Activated naive CD4-positive, alpha-beta T cell treated with anti-CD3 and anti-CD28 coated beads, Interleukin-2, amount 50 U/mL, for 16 hours (primary cell): ENCODE data around the gene FIGLA.

Experiments
- DNase-seq: peaks from one replicate; pipeline ENCODE4 v3.0.0-alpha.2; 2020

The FIGLA gene

DNA sequence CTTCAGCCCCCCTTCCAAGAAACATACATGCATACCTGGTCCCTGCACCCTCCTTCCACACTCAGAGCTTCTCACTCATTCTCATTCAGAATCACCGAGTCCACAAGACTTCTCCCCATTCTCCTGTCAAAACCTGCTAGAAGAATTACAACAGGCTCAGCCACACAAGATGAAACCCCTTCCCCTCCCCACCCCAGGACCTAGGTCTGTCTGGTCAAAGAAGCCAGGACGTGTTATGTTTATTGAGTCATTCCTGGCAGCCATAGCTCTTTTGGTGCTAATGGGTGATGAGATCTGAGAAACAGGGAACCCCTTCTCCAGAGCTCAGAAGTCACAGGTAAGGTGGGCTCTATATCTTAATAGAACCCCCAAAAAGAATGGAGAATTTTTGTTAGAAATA, 21.0 kb downstream of the FIGLA start:
- no peak for DNase-seq

DNA sequence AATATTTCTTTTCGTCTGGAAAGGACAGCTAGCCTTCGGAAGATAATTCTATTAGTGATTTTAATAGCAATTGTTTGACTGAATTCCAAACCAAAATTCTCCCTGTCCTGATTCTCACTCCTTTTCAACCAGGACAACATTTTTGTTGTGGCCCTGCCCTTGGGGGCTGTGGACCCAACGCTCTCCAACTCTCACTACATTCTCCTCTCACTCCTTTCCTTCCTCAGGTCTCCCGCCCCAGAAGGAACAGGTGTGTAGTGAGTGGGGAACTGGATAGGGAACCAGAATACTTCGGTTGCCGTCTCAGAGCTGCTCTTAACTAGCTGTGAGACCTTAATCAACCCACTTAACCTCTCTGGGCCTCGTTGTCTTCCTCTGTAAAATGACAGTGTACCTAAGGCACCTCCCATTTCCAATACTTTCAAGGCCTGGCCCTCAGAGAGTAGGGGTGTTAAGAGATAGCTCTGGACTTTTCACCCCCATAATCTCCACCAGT, 21.8 kb downstream of the FIGLA start:
- no peak for DNase-seq

DNA sequence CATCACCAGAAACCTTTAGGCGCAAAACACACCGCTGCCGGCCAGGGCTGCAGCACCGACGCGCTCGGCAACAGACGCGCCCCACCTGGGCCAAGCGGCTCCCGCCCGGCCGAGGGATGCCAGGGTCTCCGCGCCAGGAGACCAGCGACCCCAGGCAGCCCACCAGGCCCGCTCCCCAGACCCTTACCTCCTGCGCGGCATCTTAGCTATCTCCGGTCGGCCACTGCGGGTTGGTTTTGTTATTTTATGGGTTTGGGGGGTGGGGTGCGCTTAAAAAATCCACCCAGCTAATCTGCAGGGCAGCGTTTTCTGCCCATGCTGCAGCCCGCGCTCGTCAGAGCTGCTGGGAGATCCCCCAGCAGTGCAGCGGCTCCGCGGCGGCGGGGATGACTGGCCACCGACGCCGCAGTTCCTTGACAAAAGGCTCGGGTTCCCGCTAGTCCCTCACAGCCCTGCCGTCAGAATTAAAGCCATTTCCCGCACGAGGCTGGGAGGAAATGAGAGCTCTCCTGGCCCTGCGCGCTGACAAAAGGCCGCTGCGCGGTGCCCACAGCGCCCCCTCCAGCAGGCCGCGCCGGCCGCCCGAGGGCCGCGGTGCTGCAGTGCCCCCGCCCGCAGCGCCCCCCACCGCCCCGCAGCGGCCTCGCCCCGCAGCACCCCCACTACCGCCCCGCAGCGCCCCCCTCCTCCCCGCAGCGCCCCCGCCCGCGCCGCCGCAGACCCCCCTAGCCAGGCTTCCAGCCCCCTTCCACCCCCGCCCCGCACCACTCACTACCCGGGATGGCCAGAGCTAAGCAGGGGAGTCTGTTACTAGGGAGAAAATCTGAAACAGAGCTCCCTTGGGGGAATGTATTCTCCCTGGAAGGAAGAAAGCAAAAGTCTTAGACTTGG, 22.5 kb downstream of the FIGLA start, which contains the start of gene ADD2:
Gene ADD2 (minus strand): TSS at position 502 of the 891 bp plus-strand sequence. CDS start 61,792 bp downstream, outside the sequence.
- DNase-seq: peak; percentile 58

DNA sequence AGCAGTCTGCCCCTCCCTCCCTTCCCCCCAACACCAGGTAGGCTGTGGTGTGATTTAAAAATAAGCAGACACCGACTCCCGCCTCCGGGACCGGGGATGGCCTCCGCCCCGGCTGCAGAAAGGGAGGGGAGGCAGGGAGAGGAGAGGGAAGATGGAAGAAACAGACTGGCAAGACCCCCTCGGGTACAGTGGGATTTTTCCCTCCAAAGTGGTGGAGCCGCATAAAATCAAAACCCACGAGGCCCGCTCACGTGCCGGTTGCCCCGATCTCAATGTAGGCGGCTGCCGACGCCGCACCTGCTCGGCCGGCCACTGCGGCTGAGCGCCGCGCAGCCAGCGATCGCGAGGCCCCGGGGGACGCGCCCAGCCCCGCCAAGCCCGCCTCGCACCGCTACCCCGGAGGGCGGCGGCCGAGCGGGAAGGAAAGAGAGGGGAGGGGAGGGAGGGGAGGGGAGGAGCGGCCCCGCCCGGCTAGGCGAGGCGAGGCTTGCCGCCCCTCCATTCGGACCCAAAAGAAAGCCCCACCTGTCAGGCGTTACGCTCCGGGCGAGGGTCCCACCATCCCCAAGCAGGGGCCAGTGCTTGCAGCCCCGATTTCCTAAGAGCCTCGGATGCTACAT, 23.3 kb downstream of the FIGLA start:
- peak; percentile 22 for DNase-seq

DNA sequence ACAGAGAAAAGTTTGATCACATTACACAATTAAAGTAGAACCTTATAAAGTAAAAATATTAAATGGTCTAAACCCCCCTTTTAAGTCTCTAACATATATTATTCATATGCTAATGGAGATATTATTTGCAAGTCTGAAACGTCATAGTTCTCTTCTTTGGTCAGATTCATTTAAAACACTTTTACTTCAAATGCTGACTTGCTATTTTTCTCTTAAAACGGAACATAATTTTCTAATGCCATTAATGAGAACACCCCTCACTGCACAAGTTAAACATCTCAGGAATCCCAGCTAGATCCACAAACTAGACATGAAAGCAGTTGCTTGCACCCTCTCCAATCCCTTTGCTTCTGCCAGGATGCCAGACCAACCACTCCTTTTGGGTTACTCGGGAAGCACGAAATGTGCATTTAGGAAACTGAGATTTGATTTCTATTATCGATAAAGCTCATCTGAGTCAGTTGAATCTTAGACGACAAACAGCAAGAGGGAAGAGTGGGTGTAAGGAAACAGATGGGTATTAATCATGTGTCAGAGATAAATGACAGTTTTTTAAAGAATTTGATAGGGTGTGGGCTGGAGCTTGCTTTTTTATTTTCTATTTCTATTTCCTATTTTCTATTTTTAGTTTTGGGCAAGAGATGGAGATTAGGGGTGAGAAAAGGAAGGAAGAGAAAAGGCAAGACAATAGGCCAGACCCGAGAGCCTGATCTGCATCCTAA, 23.9 kb downstream of the FIGLA start:
- DNase-seq: no peak

DNA sequence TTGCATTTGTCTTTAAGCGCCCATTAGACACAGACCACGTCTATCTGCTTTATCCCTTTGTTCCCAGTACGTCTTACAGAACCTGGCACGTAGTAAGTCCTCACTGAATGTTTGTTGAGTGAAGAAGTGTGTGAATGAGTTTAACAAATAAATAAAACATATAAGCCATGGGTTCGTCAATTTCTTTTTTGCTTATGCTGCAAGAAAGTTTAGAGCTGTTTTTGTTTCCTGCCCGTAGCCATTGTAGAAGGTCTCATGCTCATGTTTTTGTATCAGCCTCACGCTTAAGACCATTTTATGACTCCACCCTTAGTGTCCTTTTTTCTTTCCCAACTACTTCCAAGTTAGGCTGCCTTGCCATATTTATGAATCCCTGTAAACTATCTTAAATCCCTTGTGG, 24.9 kb downstream of the FIGLA start:
- no peak for DNase-seq

DNA sequence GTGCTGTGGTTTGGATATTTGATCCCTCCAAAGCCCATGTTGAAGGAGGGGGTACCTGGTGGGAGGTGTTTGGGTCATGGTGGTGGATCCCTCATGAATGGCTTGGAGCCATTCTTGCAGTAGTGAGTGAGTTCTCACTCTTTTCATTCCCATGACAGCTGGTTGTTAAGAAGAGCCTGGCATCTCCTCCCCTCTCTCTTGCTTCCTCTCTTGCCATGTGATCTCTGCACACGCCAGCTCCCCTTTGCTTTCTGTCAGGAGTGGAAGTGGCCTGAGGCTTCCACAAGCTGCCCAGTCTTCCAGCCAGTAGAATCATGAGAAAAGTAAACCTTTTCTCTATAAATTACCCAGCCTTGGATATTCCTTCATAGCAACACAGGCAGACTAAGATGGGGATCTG, 31.0 kb downstream of the FIGLA start:
- no peak for DNase-seq

DNA sequence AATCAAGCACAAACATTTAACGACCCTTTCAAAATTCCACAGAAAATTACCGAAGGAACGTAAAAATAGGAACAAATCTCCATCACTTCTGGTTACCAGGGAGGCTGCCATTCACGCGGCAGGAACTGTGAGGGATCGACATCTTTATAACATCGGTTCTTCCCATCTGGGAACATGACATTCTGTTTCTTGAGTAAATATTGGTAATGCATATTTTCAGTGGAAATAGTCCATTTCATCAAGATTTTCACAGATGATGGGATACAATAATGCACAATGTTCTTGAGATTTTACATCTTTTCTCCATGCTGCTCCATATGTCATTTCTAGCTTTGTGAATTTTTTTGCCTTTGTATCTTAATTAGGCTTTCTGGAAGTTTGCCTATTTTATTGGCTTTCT, 32.5 kb downstream of the FIGLA start:
- DNase-seq: no peak

DNA sequence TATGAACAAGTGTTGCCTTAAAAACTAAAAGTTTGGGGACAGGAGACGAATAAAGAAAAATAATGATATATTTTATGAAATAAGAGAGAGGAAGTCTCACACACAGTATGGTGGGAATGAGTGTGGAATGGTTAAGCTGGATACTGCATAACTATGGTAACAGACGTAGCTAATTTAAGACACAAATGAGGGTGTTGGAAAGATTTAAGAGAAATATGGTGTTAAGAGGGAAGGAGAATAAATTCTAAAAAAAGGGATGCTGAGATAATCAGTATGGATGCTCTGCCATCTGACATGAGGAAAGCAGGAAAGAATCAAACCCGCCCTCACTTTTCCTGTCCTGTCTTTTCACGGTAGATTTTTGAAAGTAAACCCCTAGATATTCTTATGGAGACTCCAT, 33.1 kb downstream of the FIGLA start:
- no peak for DNase-seq

DNA sequence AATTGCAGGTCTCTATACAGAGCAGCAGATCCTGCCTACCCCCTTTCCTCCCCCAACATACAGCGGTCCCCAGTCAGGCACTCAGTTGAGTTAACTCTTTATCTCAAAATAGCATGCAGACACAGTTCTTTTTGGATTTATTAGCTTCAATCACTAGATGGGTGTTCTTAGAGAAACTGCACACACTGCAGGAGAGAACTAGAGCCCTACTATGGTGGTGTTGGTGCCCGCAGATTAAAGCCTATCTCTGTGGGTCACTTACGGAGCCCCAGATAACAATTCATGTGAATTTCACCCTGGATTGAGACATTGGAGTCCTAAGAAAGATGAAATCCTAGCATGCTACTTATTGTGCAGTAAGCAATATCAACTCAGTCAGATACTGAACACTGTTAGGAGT, 34.3 kb downstream of the FIGLA start:
- no peak for DNase-seq

DNA sequence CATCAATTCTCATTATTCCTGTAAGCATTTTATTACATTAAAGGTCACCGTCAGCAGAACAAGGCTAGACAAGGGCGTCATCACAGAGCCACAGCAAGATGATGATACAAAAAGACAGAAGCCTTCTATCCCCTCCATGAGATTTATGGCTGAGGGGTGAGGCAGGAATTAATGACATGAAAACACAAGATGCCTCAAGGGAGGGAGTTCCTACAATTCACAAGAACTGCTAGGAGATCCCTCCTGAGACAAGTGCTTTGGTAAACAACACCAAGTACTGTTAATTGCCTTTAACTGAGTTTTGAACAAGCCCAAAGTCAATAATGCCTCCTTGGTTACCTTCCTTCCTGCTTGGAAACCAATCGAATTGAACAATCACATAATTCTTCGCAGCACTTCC, 36.5 kb downstream of the FIGLA start:
- no peak for DNase-seq

DNA sequence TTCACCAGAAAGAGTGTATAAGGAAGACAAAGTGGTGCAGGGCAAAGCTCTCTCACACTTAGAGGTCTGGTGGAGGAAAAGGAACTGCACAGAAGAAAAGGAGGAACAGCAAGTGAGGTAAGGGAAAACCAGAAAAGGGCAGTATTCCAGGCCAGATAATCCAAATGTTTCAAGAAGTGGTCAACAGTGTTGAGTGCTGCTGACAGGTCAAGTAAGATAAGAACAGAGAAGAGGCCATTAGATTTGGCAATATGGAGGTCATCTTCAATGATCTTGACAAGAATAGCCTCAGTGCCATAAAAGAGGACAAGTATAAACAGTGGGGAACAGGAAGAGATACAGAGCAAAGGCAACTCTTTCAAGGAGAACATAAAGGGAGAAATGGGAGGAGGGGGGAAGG, 37.4 kb downstream of the FIGLA start:
- DNase-seq: no peak

DNA sequence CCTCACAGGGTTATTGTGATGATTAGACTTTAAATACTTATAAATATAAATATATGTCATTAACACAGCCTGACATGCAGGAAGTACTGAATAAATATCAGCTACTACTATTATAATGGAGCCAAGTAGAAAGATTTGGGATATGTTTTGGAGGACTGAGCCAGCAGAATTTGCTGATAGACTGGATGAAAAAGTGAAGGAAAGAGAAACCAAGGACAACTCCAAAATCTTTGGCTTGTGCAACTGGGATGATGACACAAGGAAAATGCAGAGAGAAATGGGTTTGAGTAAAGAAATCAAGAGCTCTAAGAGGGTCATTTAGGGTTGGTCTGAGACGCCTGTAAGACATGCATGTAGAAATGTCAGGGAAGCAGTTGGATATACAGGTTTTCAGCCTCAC, 38.0 kb downstream of the FIGLA start:
- no peak for DNase-seq

DNA sequence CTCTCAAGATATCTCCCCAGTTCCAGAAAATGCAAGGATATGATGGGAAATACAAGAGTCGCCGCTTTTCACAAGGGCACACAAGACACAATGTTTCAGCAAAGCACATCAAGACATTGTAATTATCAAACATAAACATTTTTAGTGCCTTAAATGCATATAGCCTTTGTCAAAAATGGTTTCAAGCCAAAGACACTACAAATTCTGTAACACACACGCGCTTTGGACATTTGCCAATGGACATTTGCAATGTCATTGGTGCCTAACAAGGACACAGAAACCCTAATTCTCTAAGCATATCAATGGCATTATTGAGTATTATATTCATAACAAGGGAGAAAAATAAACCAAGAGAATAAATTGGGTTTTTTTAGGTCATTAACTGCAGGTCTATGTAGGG, 38.6 kb downstream of the FIGLA start:
- DNase-seq: no peak

DNA sequence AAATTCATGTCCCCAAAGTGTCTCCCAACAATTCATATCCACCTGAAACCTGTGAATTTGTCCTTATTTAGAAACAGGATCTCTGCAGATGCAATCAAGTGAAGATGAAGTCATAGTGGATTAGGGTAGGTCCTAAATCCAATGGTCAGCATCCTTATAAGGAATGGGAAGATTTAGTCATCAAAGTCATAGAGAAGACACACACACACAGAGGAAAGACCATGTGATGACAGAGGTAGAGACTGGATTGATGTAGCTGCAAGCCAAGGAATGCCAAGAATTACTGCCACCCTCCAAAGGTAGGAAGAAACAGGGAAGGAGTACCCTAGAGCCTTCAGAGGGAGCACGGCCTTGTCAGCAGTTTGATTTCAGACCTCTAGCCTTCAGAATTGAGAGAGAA, 40.1 kb downstream of the FIGLA start:
- no peak for DNase-seq

DNA sequence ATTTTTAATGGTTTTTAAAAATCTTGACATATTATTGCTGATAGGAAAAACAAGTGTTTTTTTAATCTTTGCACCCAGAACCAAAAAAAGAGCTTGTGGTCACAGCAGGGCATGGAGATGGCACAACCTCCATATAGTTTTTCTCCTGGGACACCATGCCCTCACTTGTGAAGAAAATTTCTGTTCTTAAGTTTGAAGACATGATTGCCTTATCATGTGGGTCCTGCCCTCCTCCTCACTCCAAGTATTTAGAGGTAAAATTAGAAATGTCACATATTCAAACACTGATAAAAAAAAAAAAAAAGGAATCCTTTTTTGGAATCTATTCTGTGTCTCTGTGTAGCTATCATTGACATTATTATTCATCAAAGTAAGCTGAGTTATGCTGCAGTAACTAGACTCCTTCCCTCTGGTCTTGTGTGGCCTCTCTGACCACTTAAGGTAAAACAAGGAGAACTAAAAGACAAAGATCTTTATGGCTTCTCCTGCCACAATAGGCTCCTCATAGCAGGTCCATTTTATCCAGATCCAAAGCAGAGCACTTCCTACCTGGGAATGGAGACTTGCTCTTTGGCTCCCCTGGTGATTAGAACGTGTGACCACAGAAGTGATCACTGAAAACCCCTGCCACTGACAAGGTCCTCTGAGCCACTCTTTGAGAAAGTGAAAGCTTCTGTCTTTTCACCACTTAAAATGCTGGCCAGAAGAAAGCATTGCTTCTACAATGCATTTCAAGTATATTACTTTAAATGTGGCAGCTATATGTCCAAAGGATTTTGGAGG, 42.2 kb downstream of the FIGLA start:
- DNase-seq: no peak

DNA sequence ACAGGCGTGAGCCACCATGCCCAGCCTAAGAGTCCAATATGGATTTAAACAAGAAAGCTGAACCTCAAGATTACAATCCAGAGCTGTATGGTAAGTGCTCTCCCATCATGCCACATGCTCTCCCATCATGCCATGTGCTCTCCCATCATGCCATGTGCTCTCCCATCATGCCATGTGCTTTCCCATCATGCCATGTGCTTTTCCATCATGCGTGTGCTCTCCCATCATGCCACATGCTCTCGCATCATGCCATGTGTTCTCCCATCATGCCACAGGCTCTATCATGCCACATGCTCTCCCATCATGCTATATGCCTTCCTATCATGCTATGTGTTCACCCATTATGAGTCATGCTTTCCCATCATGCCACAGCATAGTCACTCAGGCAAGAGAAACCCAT, 43.2 kb downstream of the FIGLA start:
- DNase-seq: no peak

DNA sequence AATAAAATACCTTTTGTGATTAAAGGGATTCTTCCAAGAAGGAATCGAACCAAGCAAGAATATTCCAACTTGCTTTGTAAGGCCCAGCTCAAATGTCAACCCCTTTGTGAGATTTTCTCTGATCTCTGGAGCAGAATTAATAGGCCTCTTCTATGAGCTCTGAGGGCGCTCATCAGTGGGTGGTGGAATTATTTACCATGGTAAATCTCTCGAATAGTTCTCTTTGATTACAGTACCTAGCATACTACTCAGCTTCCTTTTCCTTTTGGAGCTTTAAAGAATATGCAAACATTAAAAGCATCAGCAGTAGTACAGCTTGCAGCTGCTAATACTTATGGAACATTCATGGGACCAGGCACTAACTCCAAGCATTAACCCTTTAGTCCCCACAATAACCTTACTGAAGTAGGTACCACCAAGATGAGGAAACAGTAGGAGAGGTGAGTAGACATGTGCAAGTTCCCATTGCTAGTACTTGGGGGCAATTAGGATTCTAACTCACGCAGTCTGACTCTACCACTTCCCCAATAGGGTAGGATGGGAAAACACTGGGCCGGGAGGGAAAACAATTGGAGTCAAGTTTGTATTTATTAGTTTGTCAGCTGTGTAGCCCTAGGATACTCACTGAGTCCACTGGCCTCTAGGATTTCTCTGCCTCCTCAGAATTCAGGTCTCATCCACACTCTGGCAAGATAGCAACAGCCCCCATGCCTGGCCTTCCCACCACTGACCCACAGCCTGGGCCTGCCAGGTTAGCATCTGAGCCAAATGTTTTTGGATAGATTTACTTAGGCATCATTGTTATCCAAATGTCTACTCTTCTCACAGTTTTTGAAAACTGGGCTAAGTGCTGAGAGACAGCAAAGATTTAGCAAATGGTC, 44.1 kb downstream of the FIGLA start:
- no peak for DNase-seq

DNA sequence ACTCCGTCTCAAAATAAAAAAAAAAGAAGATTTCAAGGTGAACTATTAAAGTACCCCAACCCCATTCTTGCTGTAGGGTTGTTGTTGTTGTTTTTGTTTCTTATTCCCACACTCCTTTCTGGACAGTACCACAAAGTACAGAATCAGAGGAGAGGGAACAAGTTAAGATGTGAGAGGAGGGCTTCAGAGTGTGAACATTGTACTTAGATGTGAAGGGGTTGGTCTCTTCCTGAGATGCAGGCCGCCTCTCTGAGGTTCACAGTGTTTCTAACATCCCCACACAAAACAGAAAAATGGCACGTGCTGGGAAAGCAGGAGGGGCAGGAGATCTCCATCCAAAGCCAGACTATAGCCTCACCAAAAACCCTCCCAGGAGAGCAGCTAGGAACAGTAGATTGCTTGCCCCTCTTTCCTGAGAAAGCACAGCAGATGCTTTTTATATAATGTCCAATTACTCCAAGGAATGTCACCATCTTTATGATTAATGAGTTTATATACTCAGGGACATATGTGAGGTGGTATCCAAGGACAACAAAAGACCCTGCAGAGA, 45.1 kb downstream of the FIGLA start:
- DNase-seq: no peak

DNA sequence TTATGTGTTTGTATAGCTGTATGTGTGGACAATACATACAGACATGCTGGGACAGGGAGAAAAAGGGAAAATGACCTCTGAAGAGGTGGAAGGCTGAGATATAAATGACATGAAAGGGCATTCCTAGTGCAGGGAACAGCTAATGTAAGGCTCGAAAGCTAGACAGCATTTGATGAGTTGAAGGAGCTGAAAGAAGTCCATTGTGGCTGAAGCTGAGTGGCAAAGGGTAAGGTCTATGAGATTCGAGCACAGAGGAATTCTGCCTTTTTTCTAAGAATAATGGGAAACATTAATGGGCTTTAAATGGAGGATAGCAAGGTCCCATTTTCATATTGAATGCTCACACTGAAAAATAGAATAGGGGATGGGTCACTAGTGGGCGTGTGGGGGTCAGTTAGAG, 46.0 kb downstream of the FIGLA start:
- no peak for DNase-seq

DNA sequence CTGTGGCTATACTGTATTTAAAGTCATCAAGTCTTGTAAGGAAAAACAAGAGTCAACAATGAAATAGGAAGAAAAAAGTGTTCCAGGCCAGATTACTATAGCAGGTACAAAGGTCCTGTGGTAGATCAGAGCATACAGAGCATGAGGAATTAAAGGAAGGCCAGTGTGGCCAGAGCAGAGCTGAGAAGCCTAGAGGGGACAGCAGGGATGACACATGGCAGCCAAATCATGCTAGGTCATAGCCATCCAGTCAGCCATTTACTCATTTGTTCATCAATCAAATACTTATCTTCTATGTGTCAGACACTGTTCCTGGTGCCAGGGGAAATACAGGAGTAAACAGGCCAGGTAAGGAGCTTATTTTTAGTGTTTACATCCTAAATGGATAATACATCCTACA, 46.8 kb downstream of the FIGLA start:
- DNase-seq: no peak

DNA sequence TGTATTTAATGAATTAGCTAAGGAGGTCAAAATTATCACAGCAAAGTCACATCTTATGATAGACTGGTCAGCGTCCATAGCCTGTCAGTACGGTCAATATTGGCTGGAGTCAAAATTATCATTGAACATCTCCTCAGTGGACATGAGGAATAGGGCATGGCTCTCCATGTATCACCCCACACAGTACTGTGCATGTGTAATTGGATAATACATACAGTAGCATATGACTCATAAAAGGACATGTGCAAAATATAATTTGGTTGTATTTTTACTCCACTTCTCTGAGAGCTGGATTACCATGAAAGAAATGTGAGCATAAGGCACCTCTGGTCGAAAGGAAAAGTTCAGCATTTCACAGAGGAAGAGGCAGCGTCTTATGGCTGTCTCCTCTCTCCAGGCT, 47.4 kb downstream of the FIGLA start:
- no peak for DNase-seq
